SH-SY5Y (cell line): ENCODE data around the gene SETDB2.

Source experiments
- GATA2 ChIP-seq: IDR thresholded peaks from 2 replicates; pipeline ENCODE4 v1.6.1; 2011; ENCODE audit warnings: mild to moderate bottlenecking, low read depth, low read length
- GATA3 ChIP-seq: IDR thresholded peaks from 2 replicates; pipeline ENCODE4 v1.6.1; 2011; ENCODE audit warnings: low read depth, mild to moderate bottlenecking, low read length, moderate library complexity

GRCh38 chr13:49441312-49441711 lies 2.8 kb upstream of the SETDB2 start:
- TF ChIP-seq GATA2 (no peak), GATA3 (no peak)
